ENCODE data around the gene MED16.

DNA sequence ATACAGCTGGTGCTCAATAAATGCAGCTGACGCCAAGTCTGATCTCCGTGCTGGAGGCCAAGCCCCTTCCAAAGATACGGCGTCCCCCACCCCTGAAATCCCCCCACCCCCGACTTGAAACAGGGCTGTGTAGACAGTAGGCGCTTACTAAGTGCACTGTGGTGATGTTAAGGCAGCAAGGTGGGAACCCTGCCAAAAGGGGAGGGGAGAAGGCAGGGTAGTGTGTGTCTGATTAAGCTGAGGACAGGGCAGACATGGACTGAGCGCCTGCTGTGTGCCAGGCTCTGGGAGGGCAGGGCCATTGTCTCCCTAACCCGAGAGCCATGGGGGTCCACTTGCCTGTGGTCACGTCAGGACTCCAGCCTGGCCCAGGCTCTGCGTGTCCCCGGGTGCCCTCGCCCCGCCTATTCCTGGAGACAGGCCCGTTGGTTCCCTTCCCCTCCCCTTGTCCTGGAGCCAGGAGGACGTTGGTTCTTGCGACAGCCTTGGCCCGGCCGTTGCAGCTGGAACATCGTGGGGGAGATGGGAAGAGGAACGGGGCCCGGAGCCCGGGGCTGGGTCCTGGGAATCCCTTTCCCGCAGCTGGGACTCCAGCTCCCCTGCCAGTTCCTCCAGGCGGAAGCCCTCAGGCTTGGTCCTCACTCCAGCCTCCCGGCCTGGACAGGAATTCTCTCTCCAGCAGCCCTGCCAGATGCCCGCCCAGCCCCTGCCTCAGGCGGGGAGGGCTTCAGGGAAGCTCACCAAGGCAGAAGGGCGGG, 42.6 kb downstream of the MED16 start:
- TF ChIP-seq EZH2 (IDR thresholded peaks at IDR 0.05; ENCODE audit: insufficient read depth, poor library complexity, severe bottlenecking) (no peak), EZH2phosphoT487 (IDR thresholded peaks at IDR 0.05; ENCODE audit: insufficient read depth, low read depth) (no peak)
